Left lung (tissue), 10 donors: ENCODE results near the gene PRELP. TPM values are rescaled to one million over a fixed set of nuclear protein-coding genes. Genes with fewer than 3 reads are reported as not detected.
"Not testable (repeated sequence)": the region's sequence is repeated elsewhere in the genome, so short reads cannot be mapped to it uniquely, and the experiment has no call there.

ENCODE experiments used
- ATAC-seq: fragments of 200-7000 bp; cut with Tn5 transposase; one replicate; pipeline ENCODE4 v1.9.1; 2020; ENCODE audit warnings: moderate library complexity
- DNase-seq, 4 donors: peaks; one replicate each; pipeline ENCODE4 v3.0.0-alpha.2; 2013 to 2020
- H3K27ac ChIP-seq, 2 donors: fragments of 200-600 bp; sonication (generic) in 1 of 2; one replicate each; pipeline versions ENCODE4 v1.5.0 to v1.8.0; 2020 to 2021
- H3K27me3 ChIP-seq, 2 donors: fragments of 200-600 bp; sonication (generic) in 1 of 2; one replicate each; pipeline versions ENCODE4 v1.5.0 to v1.8.0; 2020 to 2021
- H3K36me3 ChIP-seq, 2 donors: fragments of 200-600 bp; sonication (generic) in 1 of 2; one replicate each; pipeline versions ENCODE4 v1.5.0 to v1.8.0; 2020 to 2021
- H3K4me1 ChIP-seq, 2 donors: fragments of 200-600 bp; one replicate each; pipeline ENCODE4 v1.8.0; 2021
- H3K4me3 ChIP-seq, 2 donors: fragments of 200-600 bp; sonication (generic) in 1 of 2; one replicate each; pipeline versions ENCODE4 v1.5.0 to v1.8.0; 2020 to 2021; ENCODE audit warnings: mild to moderate bottlenecking in 1 of 2
- H3K9me3 ChIP-seq, 2 donors: fragments of 200-600 bp; sonication (generic) in 1 of 2; one replicate each; pipeline versions ENCODE4 v1.5.0 to v1.8.0; 2020 to 2021
- CTCF ChIP-seq, 2 donors: fragments of 200-600 bp; sonication (generic) in 1 of 2; IDR thresholded peaks; one replicate each; pipeline versions ENCODE4 v1.5.0 to v1.8.0; 2021; ENCODE audit warnings: antibody characterized with exemption in 2 of 2
- intact Hi-C, 2 donors: fragments of 100-400 bp; cut with DNase I; formaldehyde crosslinking; loops; one replicate each; pipeline versions ENCODE4 v1.11.2 to v1.14.2; 2022
- polyA plus RNA-seq, 6 donors: library from polyadenylated mRNA; unstranded; fragments of 120-200 nt; gene quantifications; one replicate each; pipeline ENCODE4 v1.2.1, GENCODE V29; 2013; ENCODE audit not compliant: insufficient read length in 6 of 6
- total RNA-seq, 2 donors: library from RNA; stranded (reverse); fragmentation: NEBNext Ultra II Directional; extraction: Animal tissue kit (Norgen Biotek cat#: 25700); gene quantifications; one replicate each; pipeline ENCODE4 v1.2.1, GENCODE V29; 2021
- donor health status: DM: no; HTN: yes; CAD: no.
- donor health status: DM: no; HTN: no; CAD: no.

PRELP gene
- total and polyA plus RNA-seq, 8 donors = 1.3 to 20.5 (median 2.4) TPM

- H3K27me3 ChIP-seq = no peaks in the 10 kb centered on the region
- ATAC-seq (no peak), DNase-seq (no peak)
- H3K4me1 ChIP-seq = peaks cover 9 to 31% of the 10 kb centered on the region in 2 donors
- TF ChIP-seq CTCF (IDR thresholded peaks at IDR 0.05) = no peak
- no peak overlapping the region for H3K27ac ChIP-seq
- intact Hi-C loops = no loop called here
- H3K4me3 ChIP-seq = no peak overlapping the region
- H3K9me3 ChIP-seq = no peaks in the 10 kb centered on the region
- H3K36me3 ChIP-seq = no peaks in the 10 kb centered on the region
Observed at GRCh38 chr1:203517426-203518110, 42.0 kb downstream of the PRELP start.

- ATAC-seq, intact Hi-C loops, DNase-seq: not testable (repeated sequence)
Observed at GRCh38 chr1:203518139-203518538, 42.5 kb downstream of the PRELP start.

GRCh38 chr1:203518541-203518940 is 42.9 kb downstream of the PRELP start:
- ATAC-seq (no peak), DNase-seq (no peak)
- Histone ChIP-seq H3K36me3 (no peaks in the 10 kb centered on the region), H3K27me3 (no peaks in the 10 kb centered on the region), H3K9me3 (no peaks in the 10 kb centered on the region), H3K4me3 (no peak overlapping the region), H3K27ac (no peak overlapping the region), H3K4me1 (peaks cover 0 to 21% of the 10 kb centered on the region in 2 donors)
- no peak for TF ChIP-seq CTCF (IDR thresholded peaks at IDR 0.05)
- intact Hi-C loops = no loop called here

More at GRCh38 chr1:203518139-203518538, 42.5 kb downstream of the PRELP start:
- H3K27ac ChIP-seq, H3K4me3 ChIP-seq, H3K36me3 ChIP-seq, H3K27me3 ChIP-seq, H3K9me3 ChIP-seq: not testable (repeated sequence)
- peaks cover 3 to 25% of the 10 kb centered on the region in 2 donors for H3K4me1 ChIP-seq

- Histone ChIP-seq H3K9me3 (no peaks in the 10 kb centered on the region), H3K36me3 (no peaks in the 10 kb centered on the region), H3K27ac (no peak overlapping the region), H3K27me3 (no peaks in the 10 kb centered on the region), H3K4me3 (no peak overlapping the region), H3K4me1 (peaks cover 0 to 16% of the 10 kb centered on the region in 2 donors)
- DNase-seq = no peak
- ATAC-seq = peak; percentile 63
- no peak for TF ChIP-seq CTCF (IDR thresholded peaks at IDR 0.05)
- intact Hi-C loops = no loop called here
Observed at GRCh38 chr1:203519053-203519840, 43.6 kb downstream of the PRELP start.

- H3K27ac ChIP-seq = no peak overlapping the region
- H3K27me3 ChIP-seq = no peaks in the 10 kb centered on the region
- no peak for DNase-seq
- H3K4me3 ChIP-seq = no peak overlapping the region
- no peak for ATAC-seq
- peaks cover 0 to 16% of the 10 kb centered on the region in 2 donors for H3K4me1 ChIP-seq
- TF ChIP-seq CTCF (IDR thresholded peaks at IDR 0.05) = no peak
- no peaks in the 10 kb centered on the region for H3K9me3 ChIP-seq
- no peaks in the 10 kb centered on the region for H3K36me3 ChIP-seq
- intact Hi-C loops = no loop called here
Observed at GRCh38 chr1:203519896-203520295, 44.3 kb downstream of the PRELP start.
